Nephron (organoid): ENCODE measurements around the gene BLMH.

Experiments used
- H3K27ac Mint-ChIP-seq, 3 experiments: 2 replicates each; pipeline ENCODE4 v1.8.0; 2020; ENCODE audit warnings: mixed read lengths in 3 of 3, mild to moderate bottlenecking in 2 of 3, moderate library complexity in 1 of 3
- H3K27me3 Mint-ChIP-seq: 2 replicates; pipeline ENCODE4 v1.8.0; 2021; ENCODE audit warnings: low read depth, mild to moderate bottlenecking, moderate library complexity, mixed read lengths
- H3K36me3 Mint-ChIP-seq: 2 replicates; pipeline ENCODE4 v1.8.0; 2020; ENCODE audit warnings: low read depth, mixed read lengths
- H3K4me1 Mint-ChIP-seq: 2 replicates; pipeline ENCODE4 v1.8.0; 2020; ENCODE audit warnings: mixed read lengths
- H3K4me3 Mint-ChIP-seq, 3 experiments: 2 replicates each; pipeline ENCODE4 v1.8.0; 2020; ENCODE audit warnings: mild to moderate bottlenecking in 3 of 3, mixed read lengths in 3 of 3, moderate library complexity in 2 of 3
- H3K9me3 Mint-ChIP-seq: 2 replicates; pipeline ENCODE4 v1.8.0; 2020; ENCODE audit warnings: mixed read lengths
- TF ChIP-seq, protein P1 (sequence below), 3 experiments: fragments of 200-600 bp; sonication (generic); IDR thresholded peaks; one replicate each; pipeline ENCODE4 v1.5.0; 2021; ENCODE audit warnings: antibody characterized with exemption in 3 of 3; ENCODE audit not compliant: unreplicated experiment in 3 of 3

BLMH gene

DNA sequence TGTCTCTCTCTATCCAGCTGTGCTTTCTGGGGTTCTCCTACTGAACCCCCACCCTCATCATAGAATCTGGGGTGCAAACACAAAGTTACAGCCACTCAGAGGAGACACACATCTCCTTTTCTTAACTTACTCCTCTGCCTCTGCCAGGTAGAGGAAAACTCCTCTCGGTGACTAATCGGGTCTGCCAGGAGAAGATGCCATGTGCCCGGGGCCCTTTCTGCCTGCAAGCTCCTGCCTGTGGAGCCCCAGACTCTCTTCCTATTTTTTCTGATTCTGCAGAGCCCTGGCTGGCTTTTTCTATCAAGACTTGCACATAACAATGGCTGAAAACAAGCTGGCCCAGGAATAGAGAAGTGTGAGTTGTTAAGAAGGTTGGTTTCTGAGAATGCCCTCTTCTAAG lies 66.6 kb downstream of the BLMH start:
- Mint-ChIP-seq H3K4me3 (no peak overlapping the region), H3K27me3 (peaks cover 32% of the 10 kb centered on the region), H3K9me3 (no peaks in the 10 kb centered on the region), H3K27ac (no peak overlapping the region), H3K4me1 (no peaks in the 10 kb centered on the region), H3K36me3 (no peaks in the 10 kb centered on the region)
- TF ChIP-seq, protein P1, sequence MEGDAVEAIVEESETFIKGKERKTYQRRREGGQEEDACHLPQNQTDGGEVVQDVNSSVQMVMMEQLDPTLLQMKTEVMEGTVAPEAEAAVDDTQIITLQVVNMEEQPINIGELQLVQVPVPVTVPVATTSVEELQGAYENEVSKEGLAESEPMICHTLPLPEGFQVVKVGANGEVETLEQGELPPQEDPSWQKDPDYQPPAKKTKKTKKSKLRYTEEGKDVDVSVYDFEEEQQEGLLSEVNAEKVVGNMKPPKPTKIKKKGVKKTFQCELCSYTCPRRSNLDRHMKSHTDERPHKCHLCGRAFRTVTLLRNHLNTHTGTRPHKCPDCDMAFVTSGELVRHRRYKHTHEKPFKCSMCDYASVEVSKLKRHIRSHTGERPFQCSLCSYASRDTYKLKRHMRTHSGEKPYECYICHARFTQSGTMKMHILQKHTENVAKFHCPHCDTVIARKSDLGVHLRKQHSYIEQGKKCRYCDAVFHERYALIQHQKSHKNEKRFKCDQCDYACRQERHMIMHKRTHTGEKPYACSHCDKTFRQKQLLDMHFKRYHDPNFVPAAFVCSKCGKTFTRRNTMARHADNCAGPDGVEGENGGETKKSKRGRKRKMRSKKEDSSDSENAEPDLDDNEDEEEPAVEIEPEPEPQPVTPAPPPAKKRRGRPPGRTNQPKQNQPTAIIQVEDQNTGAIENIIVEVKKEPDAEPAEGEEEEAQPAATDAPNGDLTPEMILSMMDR (IDR thresholded peaks at IDR 0.05; ENCODE audit: unreplicated experiment in 3 of 3) = no peak

DNA sequence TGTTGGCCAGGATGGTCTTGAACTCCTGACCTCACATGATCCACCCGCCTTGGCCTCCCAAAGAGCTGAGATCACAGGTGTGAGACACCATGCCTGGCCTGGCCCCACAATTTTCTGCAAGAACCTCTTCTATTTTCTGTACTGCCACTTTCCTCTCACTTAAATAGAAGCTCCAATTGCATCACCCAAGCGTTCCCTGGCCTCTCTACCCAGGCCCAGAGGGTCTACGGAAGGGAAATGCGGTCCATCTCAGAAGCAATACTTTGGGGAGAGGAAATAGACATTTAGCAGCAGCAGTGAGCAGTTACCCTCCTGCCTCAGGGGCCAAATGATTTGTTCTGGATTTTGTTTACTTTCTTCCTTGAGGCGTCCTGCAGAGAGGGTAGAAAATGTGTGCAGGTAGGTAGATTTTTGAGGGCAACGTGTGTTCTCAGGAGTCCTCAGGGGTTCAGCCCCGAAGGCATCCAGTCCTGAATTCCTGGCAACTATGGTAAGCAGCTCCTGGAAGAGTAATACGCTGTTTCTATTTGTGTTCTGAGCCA lies 67.3 kb downstream of the BLMH start:
- TF ChIP-seq, protein P1 (IDR thresholded peaks at IDR 0.05; ENCODE audit: unreplicated experiment in 3 of 3) = no peak
- Mint-ChIP-seq H3K27ac (no peak overlapping the region), H3K9me3 (no peaks in the 10 kb centered on the region), H3K36me3 (no peaks in the 10 kb centered on the region), H3K4me3 (no peak overlapping the region), H3K27me3 (peaks cover 31% of the 10 kb centered on the region), H3K4me1 (no peaks in the 10 kb centered on the region)

DNA sequence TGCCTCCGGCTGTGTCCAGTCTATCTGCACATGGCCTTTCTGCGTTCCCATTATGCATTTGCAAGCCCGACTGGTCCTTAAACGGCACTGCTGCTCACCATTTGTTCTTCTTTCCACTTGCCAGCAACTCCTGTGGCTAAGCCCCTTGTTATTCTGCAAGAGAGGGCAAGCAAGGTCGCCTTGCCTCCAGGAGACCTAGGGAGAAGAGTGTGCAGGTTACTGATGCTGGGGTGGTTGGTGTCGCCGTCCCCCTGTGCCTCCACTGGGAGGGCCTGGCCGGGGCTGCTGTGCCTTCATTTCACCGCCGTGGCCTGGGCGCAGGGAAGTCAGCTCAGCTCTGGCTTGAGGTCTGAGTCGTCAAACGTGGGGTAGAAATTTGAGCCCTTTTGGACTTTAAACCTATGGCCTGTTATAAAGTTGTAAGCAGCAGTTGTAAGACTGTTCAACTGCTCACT lies 69.0 kb downstream of the BLMH start:
- Mint-ChIP-seq H3K4me3 (no peak overlapping the region), H3K9me3 (no peaks in the 10 kb centered on the region), H3K27ac (no peak overlapping the region)

DNA sequence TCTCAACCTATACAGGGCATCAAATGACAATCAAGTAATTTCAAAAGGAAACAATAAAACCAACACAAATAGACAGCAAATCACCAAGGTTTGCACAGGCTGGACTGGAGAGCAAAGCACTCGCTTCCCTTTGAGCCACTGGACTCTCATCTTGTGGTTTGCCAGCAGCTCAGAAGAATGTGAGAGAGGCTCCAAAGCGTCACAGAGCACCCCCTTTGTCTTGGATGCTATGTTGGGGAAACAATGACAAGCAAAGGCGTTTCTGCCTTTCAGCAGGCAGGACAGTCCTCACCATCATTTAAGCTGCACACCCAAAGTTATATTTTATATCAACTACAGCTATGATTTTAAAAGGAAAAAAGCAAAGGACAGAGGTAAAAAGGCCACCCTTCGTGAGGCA lies 69.5 kb downstream of the BLMH start:
- no peaks in the 10 kb centered on the region for H3K36me3 Mint-ChIP-seq
- H3K27me3 Mint-ChIP-seq = peaks cover 19% of the 10 kb centered on the region
- H3K4me1 Mint-ChIP-seq = no peaks in the 10 kb centered on the region
- H3K9me3 Mint-ChIP-seq = no peaks in the 10 kb centered on the region
- H3K27ac Mint-ChIP-seq = no peak overlapping the region
- no peak overlapping the region for H3K4me3 Mint-ChIP-seq
- TF ChIP-seq, protein P1 (IDR thresholded peaks at IDR 0.05; ENCODE audit: unreplicated experiment in 3 of 3) = no peak

More for the DNA sequence above, 69.0 kb downstream of the BLMH start:
- peaks cover 16% of the 10 kb centered on the region for H3K27me3 Mint-ChIP-seq
- H3K4me1 Mint-ChIP-seq = no peaks in the 10 kb centered on the region
- no peaks in the 10 kb centered on the region for H3K36me3 Mint-ChIP-seq
- TF ChIP-seq, protein P1 (IDR thresholded peaks at IDR 0.05; ENCODE audit: unreplicated experiment in 3 of 3) = no peak

DNA sequence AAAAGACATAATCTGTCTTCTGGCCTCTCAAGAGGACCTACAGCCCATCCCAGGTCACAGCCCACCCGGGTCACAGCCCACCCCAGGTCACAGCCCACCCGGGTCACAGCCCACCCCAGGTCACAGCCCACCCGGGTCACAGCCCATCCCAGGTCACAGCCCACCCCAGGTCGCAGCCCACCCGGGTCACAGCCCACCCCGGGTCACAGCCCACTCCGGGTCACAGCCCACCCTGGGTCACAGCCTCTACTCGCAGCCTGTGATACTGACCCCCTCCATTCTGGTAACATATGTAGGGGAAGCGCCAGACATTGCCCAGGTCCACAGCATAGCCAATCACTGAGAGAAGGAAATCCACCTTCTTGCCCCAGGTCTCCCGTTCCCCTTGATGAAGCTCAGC lies 70.4 kb downstream of the BLMH start:
- Mint-ChIP-seq H3K36me3 (no peaks in the 10 kb centered on the region), H3K4me1 (no peaks in the 10 kb centered on the region), H3K4me3 (no peak overlapping the region)

DNA sequence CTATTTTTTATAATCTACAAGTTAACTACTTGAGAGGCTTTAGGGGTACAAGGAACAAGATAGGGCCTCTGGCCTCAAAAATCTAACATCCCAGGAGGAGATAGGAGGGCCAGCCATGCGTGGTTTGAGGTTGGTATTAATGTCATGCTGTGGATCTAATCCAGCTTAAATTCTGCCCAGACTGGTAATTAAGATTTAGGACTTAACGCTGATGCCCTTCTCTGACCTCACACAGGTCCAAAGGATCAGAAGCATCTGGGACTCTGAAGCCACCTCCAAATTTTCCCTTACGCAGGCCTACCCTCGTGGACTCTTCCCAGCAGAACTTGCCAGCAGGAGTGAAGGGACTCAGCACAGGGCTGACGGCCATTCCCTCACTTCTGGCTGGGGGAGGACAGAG lies 71.3 kb downstream of the BLMH start:
- Mint-ChIP-seq H3K4me3 (no peak overlapping the region), H3K36me3 (no peaks in the 10 kb centered on the region), H3K27me3 (peaks cover 12% of the 10 kb centered on the region), H3K9me3 (no peaks in the 10 kb centered on the region), H3K27ac (no peak overlapping the region), H3K4me1 (no peaks in the 10 kb centered on the region)
- TF ChIP-seq, protein P1 (IDR thresholded peaks at IDR 0.05; ENCODE audit: unreplicated experiment in 3 of 3) = no peak

More for the DNA sequence above, 70.4 kb downstream of the BLMH start:
- Mint-ChIP-seq H3K27ac (no peak overlapping the region), H3K27me3 (peaks cover 20% of the 10 kb centered on the region), H3K9me3 (no peaks in the 10 kb centered on the region)
- TF ChIP-seq, protein P1 (IDR thresholded peaks at IDR 0.05; ENCODE audit: unreplicated experiment in 3 of 3) = no peak
